ENCODE measurements around the gene ADCK2.

GRCh38 chr7:140656548-140657515, 15.9 kb upstream of the ADCK2 start:
- TF ChIP-seq CTCF (optimal IDR thresholded peaks at IDR 0.05 in 1 of 3, IDR thresholded peaks at IDR 0.05 in 1 of 3, conservative IDR thresholded peaks at IDR 0.05 in 1 of 3; ENCODE audit: extremely low read depth in 1 of 3, insufficient read depth in 2 of 3, low read length in 3 of 3): no peak
- TF ChIP-seq EZH2 (IDR thresholded peaks at IDR 0.05; ENCODE audit: low read length): no peak

Data from keratinocyte (primary cell).